Measurements from ENCODE around the gene TBC1D25. TPM values are rescaled to one million over a fixed set of nuclear protein-coding genes. Genes with fewer than 3 reads are reported as not detected.
"Not testable (repeated sequence)": the region's sequence is repeated elsewhere in the genome, so short reads cannot be mapped to it uniquely, and the experiment has no call there.

TBC1D25 gene
- total RNA-seq, 1 experiment from 2014 or later: 7.5 TPM

GRCh38 chrX:48555731-48556325, 16.3 kb downstream of the TBC1D25 start:
- H3K36me3 Mint-ChIP-seq; H3K4me3 Mint-ChIP-seq; H3K9me3 Mint-ChIP-seq; H3K4me1 Mint-ChIP-seq; DNase-seq (ENCODE audit: low spot score); H3K27ac Mint-ChIP-seq; ATAC-seq; H3K27me3 Mint-ChIP-seq (ENCODE audit: low read depth); CTCF ChIA-PET: not testable (repeated sequence)
- POLR2A ChIA-PET: interaction anchor here (0.6 kb wide), 1 partner anchor 1440 kb away, joined by 3 read pairs; no protein-coding TSS in a partner anchor

GRCh38 chrX:48558271-48558670, 18.8 kb downstream of the TBC1D25 start:
- Mint-ChIP-seq H3K4me1 (peaks cover 8% of the 10 kb centered on the region), H3K27ac (no peak overlapping the region), H3K4me3 (no peak overlapping the region), H3K36me3 (peaks cover 6% of the 10 kb centered on the region), H3K9me3 (no peaks in the 10 kb centered on the region), H3K27me3 (ENCODE audit: low read depth) (no peaks in the 10 kb centered on the region)
- CTCF ChIA-PET: no interaction called here
- ATAC-seq (no peak), DNase-seq (ENCODE audit: low spot score) (no peak)
- POLR2A ChIA-PET: no interaction called here
- no peak for TF ChIP-seq MAX (CRISPR knock-in tag; IDR thresholded peaks at IDR 0.05)
- TF ChIP-seq PRDM15 (CRISPR knock-in tag; IDR thresholded peaks at IDR 0.05): no peak
- no peak for TF ChIP-seq ZNF138 (CRISPR knock-in tag; conservative IDR thresholded peaks at IDR 0.05)
- no peak for TF ChIP-seq RORB (CRISPR knock-in tag; IDR thresholded peaks at IDR 0.05)
- no peak for TF ChIP-seq JAZF1 (CRISPR knock-in tag; IDR thresholded peaks at IDR 0.05)
- no peak for TF ChIP-seq ZNF423 (CRISPR knock-in tag; IDR thresholded peaks at IDR 0.05)

- ATAC-seq: no peak
- CTCF ChIA-PET: no interaction called here
- H3K9me3 Mint-ChIP-seq: no peaks in the 10 kb centered on the region
- peaks cover 8% of the 10 kb centered on the region for H3K36me3 Mint-ChIP-seq
- H3K4me1 Mint-ChIP-seq: peaks cover 7% of the 10 kb centered on the region
- H3K27me3 Mint-ChIP-seq (ENCODE audit: low read depth): no peaks in the 10 kb centered on the region
- POLR2A ChIA-PET: no interaction called here
- no peak overlapping the region for H3K4me3 Mint-ChIP-seq
- TF ChIP-seq CBFB (CRISPR knock-in tag; IDR thresholded peaks at IDR 0.05; ENCODE audit: low read depth) (no peak), ATF6 (CRISPR knock-in tag; IDR thresholded peaks at IDR 0.05) (no peak), RELA (CRISPR knock-in tag; IDR thresholded peaks at IDR 0.05; ENCODE audit: borderline replicate concordance) (no peak), NR1H2 (CRISPR knock-in tag; IDR thresholded peaks at IDR 0.05) (no peak), CREB1 (CRISPR knock-in tag; IDR thresholded peaks at IDR 0.05) (no peak), GRHL2 (CRISPR knock-in tag; IDR thresholded peaks at IDR 0.05; ENCODE audit: insufficient replicate concordance, severe bottlenecking) (no peak), OVOL2 (CRISPR knock-in tag; IDR thresholded peaks at IDR 0.05; ENCODE audit: borderline replicate concordance) (no peak), PREB (CRISPR knock-in tag; IDR thresholded peaks at IDR 0.05; ENCODE audit: borderline replicate concordance) (no peak), TP53 (CRISPR knock-in tag; IDR thresholded peaks at IDR 0.05) (no peak), MLX (CRISPR knock-in tag; IDR thresholded peaks at IDR 0.05) (no peak), SMAD3 (CRISPR knock-in tag; IDR thresholded peaks at IDR 0.05; ENCODE audit: borderline replicate concordance) (no peak), NFYB (CRISPR knock-in tag; conservative IDR thresholded peaks at IDR 0.05; ENCODE audit: low read depth) (no peak), E2F1 (CRISPR knock-in tag; IDR thresholded peaks at IDR 0.05) (no peak), SP1 (CRISPR knock-in tag; conservative IDR thresholded peaks at IDR 0.05) (no peak), ZNF232 (CRISPR knock-in tag; IDR thresholded peaks at IDR 0.05) (no peak), GTF2I (CRISPR knock-in tag; conservative IDR thresholded peaks at IDR 0.05) (no peak), RORB (CRISPR knock-in tag; IDR thresholded peaks at IDR 0.05) (no peak), PRRX2 (CRISPR knock-in tag; IDR thresholded peaks at IDR 0.05) (no peak), FOXK1 (CRISPR knock-in tag; IDR thresholded peaks at IDR 0.05) (no peak), ZNF121 (CRISPR knock-in tag; IDR thresholded peaks at IDR 0.05) (no peak)
- no peak overlapping the region for H3K27ac Mint-ChIP-seq
- no peak for DNase-seq (ENCODE audit: low spot score)
Measured at GRCh38 chrX:48559636-48560035, 20.1 kb downstream of the TBC1D25 start.

Measured in WTC11 (cell line).